Transverse colon (tissue), 4 donors: Measurements from ENCODE around the gene FAM229B.

Source experiments
- EP300 ChIP-seq: sonication (generic); formaldehyde crosslinking; IDR thresholded peaks from one replicate; pipeline ENCODE4 v1.6.1; 2017; ENCODE audit warnings: antibody characterized with exemption, low read depth
- POLR2A ChIP-seq: fragments of 450-650 bp; IDR thresholded peaks from one replicate; pipeline ENCODE4 v1.6.1; 2016; ENCODE audit warnings: antibody characterized with exemption, mild to moderate bottlenecking, moderate library complexity
- POLR2AphosphoS5 ChIP-seq, 3 donors: sonication (generic); formaldehyde crosslinking; IDR thresholded peaks; one replicate each; pipeline ENCODE4 v1.6.1; 2016; ENCODE audit warnings: antibody characterized with exemption in 3 of 3
- TF ChIP-seq, protein P1 (sequence below), 5 experiments: fragments of 200-600 bp in 3 of 5; fragments of 450-650 bp in 2 of 5; sonication (generic) in 3 of 5; IDR thresholded peaks; 1 replicate in 2 of 5; 2 replicates in 3 of 5; pipeline ENCODE4 v1.5.1; 2016 to 2017; ENCODE audit warnings: antibody characterized with exemption in 5 of 5, inconsistent platforms in 3 of 5, mild to moderate bottlenecking in 2 of 5, moderate library complexity in 1 of 5

DNA sequence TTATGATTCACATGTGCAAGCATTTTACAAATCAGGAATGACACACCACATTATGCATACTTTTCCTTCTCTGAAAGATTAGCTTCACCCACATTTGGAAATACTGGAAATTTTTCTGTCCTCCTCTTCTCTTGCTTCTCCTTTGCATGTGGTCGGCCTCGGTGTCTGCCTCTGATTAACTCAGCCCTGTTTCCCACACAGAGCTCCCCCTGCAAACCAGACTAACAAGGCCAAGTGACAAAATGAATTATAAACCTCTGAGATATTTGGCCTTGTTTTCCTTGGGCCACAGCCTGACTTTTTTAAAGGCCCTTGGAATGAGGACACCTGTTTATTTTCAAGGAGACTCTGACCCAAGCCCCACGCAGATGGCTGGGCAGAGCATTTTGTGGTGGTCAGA, 42.5 kb upstream of the FAM229B start:
- TF ChIP-seq, protein P1, sequence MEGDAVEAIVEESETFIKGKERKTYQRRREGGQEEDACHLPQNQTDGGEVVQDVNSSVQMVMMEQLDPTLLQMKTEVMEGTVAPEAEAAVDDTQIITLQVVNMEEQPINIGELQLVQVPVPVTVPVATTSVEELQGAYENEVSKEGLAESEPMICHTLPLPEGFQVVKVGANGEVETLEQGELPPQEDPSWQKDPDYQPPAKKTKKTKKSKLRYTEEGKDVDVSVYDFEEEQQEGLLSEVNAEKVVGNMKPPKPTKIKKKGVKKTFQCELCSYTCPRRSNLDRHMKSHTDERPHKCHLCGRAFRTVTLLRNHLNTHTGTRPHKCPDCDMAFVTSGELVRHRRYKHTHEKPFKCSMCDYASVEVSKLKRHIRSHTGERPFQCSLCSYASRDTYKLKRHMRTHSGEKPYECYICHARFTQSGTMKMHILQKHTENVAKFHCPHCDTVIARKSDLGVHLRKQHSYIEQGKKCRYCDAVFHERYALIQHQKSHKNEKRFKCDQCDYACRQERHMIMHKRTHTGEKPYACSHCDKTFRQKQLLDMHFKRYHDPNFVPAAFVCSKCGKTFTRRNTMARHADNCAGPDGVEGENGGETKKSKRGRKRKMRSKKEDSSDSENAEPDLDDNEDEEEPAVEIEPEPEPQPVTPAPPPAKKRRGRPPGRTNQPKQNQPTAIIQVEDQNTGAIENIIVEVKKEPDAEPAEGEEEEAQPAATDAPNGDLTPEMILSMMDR (IDR thresholded peaks at IDR 0.05): no peak
- TF ChIP-seq EP300: no peak
- no peak for TF ChIP-seq POLR2A
- peak in 2 of 3 donors; percentile 31 to 55 for TF ChIP-seq POLR2AphosphoS5 (IDR thresholded peaks at IDR 0.05)
